GM21825 (cell line): ENCODE results near the gene MDP1.
A peak's percentile ranks its signal among the peaks of the same experiment; 100 is the strongest.

Experiments used
- ATAC-seq: cut with Tn5 transposase; IDR thresholded peaks from one replicate; pipeline ENCODE4 v1.9.1; 2021; ENCODE audit warnings: mild to moderate bottlenecking, moderate library complexity; ENCODE audit not compliant: unreplicated experiment

MDP1 gene

GRCh38 chr14:24215495-24216344 lies at the start of gene MDP1:
TSS of gene MDP1 (minus strand) at chr14:24216066. CDS start at chr14:24215955, 111 bp downstream.
- peak; percentile 72 for ATAC-seq

- ATAC-seq, result no peak
Measured at GRCh38 chr14:24264298-24264697, 48.4 kb upstream of the MDP1 start.

GRCh38 chr14:24263848-24264247 lies 48.0 kb upstream of the MDP1 start:
- no peak for ATAC-seq

- ATAC-seq, result no peak
Measured at GRCh38 chr14:24262821-24263733, 47.2 kb upstream of the MDP1 start, which contains the start of gene TGM1. TSS of gene TGM1 (minus strand) at chr14:24263177. CDS start at chr14:24262352, 825 bp downstream.

- no peak for ATAC-seq
Measured at GRCh38 chr14:24261969-24262327, 46.1 kb upstream of the MDP1 start.

- no peak for ATAC-seq
Measured at GRCh38 chr14:24261256-24261968, 45.5 kb upstream of the MDP1 start.

- ATAC-seq, result no peak
Measured at GRCh38 chr14:24260780-24261157, 44.9 kb upstream of the MDP1 start.

GRCh38 chr14:24260026-24260779 lies 44.3 kb upstream of the MDP1 start:
- ATAC-seq, result no peak

- ATAC-seq, result no peak
Measured at GRCh38 chr14:24259282-24260025, 43.6 kb upstream of the MDP1 start.

GRCh38 chr14:24258548-24259265 lies 42.8 kb upstream of the MDP1 start:
- no peak for ATAC-seq

GRCh38 chr14:24258119-24258518 lies 42.3 kb upstream of the MDP1 start:
- ATAC-seq, result no peak

- ATAC-seq, result no peak
Measured at GRCh38 chr14:24256960-24257359, 41.1 kb upstream of the MDP1 start.

- ATAC-seq, result no peak
Measured at GRCh38 chr14:24255931-24256711, 40.3 kb upstream of the MDP1 start.

GRCh38 chr14:24255438-24255837 lies 39.6 kb upstream of the MDP1 start:
- no peak for ATAC-seq

GRCh38 chr14:24254630-24255392 lies 38.9 kb upstream of the MDP1 start:
- no peak for ATAC-seq

- no peak for ATAC-seq
Measured at GRCh38 chr14:24253936-24254335, 38.1 kb upstream of the MDP1 start.

GRCh38 chr14:24252289-24253124 lies 36.6 kb upstream of the MDP1 start:
- ATAC-seq, result no peak
